Stimulated activated CD8-positive, alpha-beta memory T cell treated with anti-CD3 and anti-CD28 coated beads, Interleukin-4, amount 100 ng/mL, for 24 hours (primary cell): ENCODE results near the gene FHIP1B.
"Not testable (repeated sequence)": the region's sequence is repeated elsewhere in the genome, so short reads cannot be mapped to it uniquely, and the experiment has no call there.

Experiments
- DNase-seq: peaks from one replicate; pipeline ENCODE4 v3.0.0-alpha.2; 2020; ENCODE audit warnings: low read depth

Gene FHIP1B

DNA sequence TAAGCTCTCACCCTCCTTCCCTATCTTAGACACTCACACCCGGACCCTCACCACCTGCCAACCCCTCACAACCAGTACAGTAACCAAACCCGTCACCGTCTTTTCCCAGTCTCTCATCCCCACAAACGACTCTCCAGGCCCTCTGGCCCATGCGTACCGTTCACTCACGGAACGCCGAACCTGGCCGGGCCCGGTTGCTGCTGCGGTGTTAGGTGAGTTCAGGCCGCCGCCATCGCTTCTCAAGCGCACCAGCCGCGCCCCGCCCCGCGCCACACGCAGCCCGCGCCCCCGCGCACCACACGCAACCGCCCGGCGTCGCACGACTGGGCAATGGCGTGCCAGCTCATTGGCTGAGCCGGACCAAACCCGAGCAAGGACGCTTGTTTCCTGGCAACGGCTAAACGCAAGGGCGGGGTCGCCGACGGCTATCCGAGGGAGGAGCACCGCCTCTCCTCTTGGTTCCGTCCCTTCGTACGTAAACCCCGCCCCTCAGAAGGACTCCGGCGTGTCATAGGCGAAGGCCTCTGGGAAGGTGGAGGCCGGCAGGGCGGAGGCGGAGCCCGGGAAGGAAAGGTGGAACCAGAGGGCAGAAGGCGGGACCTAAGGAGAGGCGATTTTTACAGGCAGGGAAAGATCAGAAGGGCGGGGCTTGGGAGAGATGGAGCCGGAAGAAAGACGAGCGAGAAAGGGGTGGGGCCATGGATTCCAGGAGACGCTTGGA lies at the start of gene FHIP1B:
Gene FHIP1B (minus strand): TSS at position 250 of the 721 bp plus-strand sequence. CDS start 10,120 bp downstream, outside the sequence.
- DNase-seq = peak; percentile 99

- no peak for DNase-seq
Observed at GRCh38 chr11:6283453-6284023, 49.1 kb upstream of the FHIP1B start.

DNA sequence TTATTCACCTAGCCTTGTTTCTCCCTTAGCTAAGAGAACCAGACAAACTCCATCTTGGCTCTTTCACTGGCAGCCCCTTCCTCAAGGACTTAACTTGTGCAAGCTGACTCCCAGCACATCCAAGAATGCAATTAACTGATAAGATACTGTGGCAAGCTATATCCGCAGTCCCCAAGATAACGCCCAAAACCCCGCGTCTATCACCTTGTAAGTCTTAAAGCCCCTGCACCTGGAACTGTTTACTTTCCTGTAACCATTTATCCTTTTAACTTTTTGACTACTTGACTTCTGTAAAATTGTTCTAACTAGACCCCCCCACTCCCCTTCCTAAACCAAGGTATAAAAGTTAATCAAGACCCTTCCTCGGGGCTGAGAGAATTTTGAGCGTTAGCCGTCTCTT lies 46.4 kb upstream of the FHIP1B start:
- not testable (repeated sequence) for DNase-seq

DNA sequence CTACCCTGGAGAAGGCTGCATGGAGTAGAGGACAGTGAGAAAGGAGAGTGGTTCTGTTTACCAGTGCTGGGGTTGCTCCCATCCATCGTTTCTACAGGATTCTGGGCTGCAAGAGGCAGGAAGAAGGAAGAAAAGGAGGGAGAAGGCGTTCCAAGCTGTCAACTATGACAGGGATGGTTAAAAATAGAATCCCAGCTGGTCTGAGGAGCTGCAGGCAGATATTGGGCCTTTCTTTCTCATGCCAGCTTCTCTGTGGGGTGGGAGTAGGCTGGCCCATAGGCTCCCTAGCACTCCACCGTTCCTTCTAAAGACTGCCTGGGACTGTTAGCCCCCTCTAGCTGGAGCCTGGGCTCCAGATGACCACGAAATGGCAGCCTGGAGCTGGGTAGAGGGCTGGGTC lies 38.8 kb upstream of the FHIP1B start:
- DNase-seq = no peak

- DNase-seq = no peak
Observed at GRCh38 chr11:6271598-6271997, 37.2 kb upstream of the FHIP1B start.

GRCh38 chr11:6270584-6271246 lies 36.3 kb upstream of the FHIP1B start:
- DNase-seq = no peak

DNA sequence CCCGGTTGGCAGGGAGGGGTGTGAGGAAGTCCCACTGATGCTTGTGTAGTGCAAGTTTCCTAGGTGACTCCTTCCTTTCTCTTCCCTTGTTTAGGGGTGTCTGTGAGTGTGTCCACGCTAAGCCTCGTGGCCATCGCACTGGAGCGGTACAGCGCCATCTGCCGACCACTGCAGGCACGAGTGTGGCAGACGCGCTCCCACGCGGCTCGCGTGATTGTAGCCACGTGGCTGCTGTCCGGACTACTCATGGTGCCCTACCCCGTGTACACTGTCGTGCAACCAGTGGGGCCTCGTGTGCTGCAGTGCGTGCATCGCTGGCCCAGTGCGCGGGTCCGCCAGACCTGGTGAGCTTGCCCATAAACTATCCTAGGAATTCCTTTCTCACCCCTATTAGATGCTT lies 35.6 kb upstream of the FHIP1B start:
- no peak for DNase-seq

- no peak for DNase-seq
Observed at GRCh38 chr11:6268820-6269219, 34.4 kb upstream of the FHIP1B start.

- no peak for DNase-seq
Observed at GRCh38 chr11:6263662-6264061, 29.2 kb upstream of the FHIP1B start.

DNA sequence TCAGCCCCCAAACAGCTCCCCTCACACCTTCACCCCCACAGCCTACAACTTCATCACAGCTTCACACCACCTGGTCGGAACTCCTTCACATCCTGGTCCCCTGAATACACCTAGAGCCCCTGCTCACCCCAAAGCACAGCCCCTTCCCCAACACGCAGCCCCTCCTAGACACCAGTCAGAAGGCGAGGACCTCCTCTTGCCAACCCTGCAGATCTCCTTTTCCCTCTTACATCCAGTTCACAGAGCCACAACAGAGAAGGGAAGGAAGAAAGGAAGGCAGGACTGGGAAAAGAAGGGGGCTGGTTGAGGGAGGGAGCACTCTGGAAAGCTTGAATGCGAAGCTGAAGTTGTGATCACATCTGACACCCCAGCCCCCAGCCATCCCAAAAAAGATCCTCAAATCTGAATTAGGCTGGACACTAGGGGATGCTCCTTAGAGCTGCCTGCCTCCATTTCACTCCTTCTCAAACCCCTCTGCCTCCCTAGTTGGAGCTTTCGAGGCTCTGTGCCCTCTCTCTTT lies 25.8 kb upstream of the FHIP1B start:
- no peak for DNase-seq

GRCh38 chr11:6258571-6259081 lies 24.2 kb upstream of the FHIP1B start:
- DNase-seq = no peak

- no peak for DNase-seq
Observed at GRCh38 chr11:6258141-6258540, 23.7 kb upstream of the FHIP1B start.

DNA sequence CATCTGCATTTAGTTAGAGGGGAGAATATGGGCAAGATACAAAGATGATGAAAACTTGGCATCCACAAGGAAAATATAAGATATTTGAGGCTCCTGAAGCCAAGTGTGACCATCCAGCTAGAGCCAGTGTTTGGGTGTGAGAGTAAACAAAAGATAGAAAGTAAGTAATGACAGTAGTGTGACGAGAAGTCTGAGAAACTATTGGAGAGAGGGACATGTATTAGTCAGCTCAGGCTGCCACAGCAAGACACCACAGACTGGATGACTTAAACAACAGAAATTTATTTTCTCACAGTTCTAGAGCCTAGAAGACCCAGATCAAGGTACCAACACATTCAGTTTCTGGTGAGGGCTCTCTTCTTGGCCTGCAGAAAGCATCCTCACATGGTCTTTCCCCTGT lies 18.8 kb upstream of the FHIP1B start:
- no peak for DNase-seq

DNA sequence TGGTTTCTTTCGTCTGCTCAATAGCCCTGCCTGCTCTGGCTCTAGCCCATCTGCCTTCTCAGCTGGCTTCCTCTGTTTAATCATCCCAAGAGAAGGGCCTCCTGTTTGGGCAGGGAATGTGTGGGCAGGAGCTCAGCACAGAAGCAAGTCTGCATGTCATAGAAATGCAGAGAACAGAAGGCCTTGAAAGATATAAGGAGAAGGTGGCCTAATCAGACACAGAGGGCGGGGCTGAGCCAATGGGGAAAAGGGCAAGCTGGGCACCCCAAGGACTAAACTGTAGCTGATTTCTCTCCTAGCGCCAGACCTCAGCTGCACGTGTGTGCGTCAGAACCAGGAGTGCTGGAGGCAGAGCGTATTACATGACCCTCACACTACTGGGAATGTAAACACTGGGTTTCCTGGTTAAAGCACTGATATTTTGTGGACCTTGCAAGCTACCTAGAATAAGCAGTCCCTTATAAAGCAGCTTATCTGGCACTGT lies 17.6 kb upstream of the FHIP1B start:
- no peak for DNase-seq

- no peak for DNase-seq
Observed at GRCh38 chr11:6251120-6251733, 16.8 kb upstream of the FHIP1B start.

DNA sequence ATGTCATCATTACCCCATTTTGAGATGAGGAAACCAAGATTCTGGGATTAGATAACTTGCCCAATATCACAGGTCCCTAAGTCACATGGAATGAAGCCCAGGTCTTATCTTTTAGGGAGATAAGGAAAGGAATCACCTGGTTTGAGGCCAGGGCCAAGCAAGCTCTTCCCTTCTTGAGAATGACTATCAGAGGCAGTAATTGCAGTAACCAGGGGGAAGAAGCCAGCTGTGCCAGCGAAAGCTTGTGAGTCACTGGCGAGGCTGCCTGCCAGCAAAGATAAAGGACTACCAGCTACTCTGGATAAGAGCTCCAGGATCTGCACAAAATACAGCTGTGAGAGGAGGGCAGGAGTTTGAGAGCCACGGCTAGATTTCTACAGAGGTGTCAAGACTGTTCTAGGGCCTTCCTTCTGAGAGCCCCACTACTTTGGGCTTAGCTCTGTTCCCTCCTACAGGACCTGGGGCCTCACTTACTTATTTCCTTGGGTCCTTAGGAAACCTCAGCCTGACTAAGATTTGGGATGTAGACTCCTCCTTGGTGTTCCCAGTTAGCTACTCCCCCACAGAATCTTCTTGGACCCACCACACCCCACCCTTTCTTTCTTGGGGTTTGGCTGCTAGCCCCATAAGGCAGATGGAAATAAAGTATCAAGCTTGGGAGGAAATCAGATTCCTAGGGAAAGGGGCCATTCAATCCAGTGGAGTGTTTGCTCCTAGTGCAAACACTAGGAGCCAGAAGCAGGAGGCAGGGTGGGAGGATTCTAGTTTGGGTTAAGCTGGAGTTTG lies 15.5 kb upstream of the FHIP1B start:
- no peak for DNase-seq

DNA sequence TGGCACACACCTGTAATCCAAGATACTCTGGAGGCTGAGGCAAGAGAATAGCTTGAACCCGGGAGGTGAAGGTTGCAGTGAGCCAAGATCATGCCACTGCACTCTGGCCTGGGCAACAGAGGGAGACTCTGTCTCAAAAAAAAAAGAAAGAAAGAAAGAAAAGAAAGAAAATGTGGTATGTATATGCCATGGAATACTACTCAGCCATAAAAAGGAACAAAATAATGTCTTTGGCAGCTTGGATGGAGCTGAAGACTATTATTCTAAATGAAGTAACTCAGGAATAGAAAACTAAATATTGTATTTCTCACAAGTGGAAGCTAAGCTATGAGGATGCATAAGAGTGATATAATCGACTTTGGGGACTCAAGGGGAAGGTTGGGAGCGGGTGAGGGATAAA lies 14.5 kb upstream of the FHIP1B start:
- DNase-seq = not testable (repeated sequence)

DNA sequence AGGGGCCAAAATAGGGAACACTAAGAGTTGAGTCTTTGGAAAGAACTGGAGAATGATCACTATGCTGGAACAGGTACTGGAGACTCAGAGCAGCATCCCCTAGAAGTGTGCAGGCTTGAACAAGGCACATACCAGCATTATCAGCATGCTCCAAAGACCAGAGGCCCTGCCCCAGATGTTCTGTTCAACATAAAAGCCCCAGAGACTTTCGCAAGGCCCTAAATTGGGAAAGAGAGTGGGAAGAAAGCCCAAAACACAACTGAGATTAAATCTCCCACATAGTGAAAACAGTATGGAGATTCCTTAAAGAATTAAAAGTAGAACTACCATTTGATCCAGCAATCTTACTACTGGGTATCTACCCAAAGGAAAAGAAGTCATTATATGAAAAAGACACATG lies 13.8 kb upstream of the FHIP1B start:
- DNase-seq = no peak

DNA sequence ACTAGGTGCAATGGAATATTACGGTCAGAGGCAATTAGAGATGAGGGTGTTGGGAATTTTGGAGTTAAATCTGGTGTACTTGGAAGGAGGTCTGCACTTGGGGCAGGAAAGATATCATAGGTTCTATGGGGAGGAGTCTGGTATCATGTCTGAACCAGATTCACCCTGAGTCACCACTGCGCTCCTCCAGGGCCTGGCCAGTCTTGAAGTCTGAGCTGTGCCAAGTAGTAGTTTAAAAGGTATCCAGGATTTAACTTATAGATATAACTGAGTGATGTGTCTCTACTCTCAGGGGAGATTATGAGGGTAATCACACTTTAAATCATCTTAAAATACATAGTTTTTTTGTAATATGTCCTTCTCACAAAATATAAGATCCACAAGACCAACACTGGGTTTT lies 11.1 kb upstream of the FHIP1B start:
- DNase-seq = no peak

GRCh38 chr11:6241316-6241715 lies 6.9 kb upstream of the FHIP1B start:
- DNase-seq = no peak

- no peak for DNase-seq
Observed at GRCh38 chr11:6240781-6241180, 6.3 kb upstream of the FHIP1B start.

DNA sequence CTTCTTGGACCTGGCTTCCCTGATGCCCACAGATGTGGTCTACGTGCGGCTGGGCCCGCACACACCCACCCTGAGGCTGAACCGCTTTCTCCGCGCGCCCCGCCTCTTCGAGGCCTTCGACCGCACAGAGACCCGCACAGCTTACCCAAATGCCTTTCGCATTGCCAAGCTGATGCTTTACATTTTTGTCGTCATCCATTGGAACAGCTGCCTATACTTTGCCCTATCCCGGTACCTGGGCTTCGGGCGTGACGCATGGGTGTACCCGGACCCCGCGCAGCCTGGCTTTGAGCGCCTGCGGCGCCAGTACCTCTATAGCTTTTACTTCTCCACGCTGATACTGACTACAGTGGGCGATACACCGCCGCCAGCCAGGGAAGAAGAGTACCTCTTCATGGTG lies 5.7 kb upstream of the FHIP1B start:
- no peak for DNase-seq
